Islet precursor cell (in vitro differentiated cells): ENCODE measurements around the gene CEACAM20.
"Not testable (repeated sequence)": the region's sequence is repeated elsewhere in the genome, so short reads cannot be mapped to it uniquely, and the experiment has no call there.

Source experiments
- DNase-seq: peaks from one replicate; pipeline ENCODE4 v3.0.0-alpha.2; 2018

Gene CEACAM20

DNA sequence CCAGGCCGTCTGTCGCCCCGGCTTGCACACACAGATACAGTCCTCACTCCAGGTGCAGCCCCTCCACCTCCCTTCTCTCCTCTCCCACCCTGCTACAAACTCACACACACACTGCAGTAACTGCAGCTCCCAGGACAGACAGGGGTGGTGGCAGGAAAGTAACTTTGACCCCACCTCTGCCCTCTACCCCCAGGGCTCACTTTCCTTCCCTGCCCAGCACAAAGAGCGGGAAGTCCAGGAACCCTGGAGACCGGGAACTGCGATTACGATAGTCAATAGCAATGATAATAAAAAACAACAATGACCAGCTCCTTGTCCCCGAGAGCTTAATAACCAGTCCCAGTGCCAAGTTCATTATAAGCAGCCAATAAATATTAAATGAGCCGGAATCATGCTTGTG, at the start of gene CEACAM20:
Gene CEACAM20, minus strand, starts transcription at position 140 of the 400 bp plus-strand sequence. CDS start 166 bp downstream, outside the sequence.
- DNase-seq: no peak

DNA sequence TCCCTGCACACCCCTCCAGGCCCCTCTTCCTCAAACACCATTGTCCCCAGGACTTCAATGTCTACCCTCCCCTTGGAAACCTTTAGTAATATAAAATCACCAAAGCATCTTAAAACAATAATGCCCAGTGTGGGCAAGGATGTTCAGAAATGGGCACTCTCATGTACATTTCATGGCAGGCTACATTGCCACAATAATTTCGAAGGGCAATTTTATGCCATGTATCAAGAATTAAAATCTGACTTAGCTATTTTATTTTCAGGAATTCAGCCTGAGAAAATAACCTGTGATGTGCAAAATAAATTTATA, 48.0 kb upstream of the CEACAM20 start:
- DNase-seq: peak; percentile 3

DNA sequence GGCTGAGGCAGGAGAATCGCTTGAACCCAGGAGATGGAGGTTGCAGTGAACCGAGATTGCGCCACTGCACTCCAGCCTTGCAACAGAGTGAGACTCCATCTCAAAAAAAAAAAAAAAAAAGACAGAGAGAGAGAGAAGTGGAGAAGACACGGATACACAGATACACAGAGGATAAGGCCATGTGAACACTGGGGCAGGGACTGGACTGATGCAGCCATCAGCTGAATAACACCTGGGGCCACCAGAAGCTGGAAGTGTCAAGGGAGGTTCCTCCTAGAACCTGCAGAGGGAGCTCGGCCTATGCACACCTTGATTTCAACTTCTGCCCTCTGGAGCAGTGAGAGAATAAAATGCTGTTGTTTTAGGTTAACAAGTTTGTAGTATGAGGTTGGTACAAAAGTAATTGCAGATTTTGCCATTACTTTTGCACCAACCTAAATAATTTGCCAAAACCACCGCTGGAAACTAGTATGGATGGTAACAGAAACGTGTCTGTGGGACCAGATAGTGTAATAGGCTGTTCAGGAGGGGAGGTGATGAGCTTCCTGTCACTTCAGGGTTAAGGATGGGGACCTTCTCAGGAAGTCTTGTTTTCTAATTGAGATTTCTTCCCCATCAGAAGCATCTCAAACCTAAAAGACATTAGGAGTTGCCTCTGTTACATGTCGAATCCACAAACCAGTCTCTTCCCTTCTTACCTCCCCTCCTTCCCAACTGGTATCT, 47.5 kb upstream of the CEACAM20 start:
- peak; percentile 66 for DNase-seq

DNA sequence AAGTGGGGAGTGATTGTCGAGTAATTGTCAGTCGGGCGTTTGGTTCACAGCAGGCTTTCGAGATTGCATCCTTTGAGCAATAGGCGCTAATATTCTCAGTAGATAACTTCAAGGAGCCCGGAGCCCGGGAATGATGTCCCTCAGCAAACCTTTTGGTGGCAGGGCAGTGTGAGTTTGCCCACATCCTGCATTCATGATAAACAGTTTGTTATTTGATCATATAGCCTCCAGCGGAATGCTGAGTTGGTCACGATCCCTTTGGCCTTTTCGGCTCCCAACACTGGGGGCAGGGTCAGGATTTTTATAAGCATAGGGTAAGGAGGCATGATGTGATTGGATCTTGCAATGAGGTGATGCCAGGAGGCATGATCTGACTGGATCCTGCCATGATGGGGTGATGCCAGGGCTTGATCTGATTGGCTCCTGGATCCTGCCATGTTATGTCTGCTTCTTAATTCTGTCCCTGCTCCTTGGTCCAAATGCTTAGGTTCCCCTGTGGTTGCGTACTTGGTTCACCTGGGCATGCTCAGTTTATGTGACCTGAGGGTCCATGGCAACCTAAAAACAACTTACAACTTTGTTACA, 45.7 kb upstream of the CEACAM20 start:
- peak; percentile 37 for DNase-seq

DNA sequence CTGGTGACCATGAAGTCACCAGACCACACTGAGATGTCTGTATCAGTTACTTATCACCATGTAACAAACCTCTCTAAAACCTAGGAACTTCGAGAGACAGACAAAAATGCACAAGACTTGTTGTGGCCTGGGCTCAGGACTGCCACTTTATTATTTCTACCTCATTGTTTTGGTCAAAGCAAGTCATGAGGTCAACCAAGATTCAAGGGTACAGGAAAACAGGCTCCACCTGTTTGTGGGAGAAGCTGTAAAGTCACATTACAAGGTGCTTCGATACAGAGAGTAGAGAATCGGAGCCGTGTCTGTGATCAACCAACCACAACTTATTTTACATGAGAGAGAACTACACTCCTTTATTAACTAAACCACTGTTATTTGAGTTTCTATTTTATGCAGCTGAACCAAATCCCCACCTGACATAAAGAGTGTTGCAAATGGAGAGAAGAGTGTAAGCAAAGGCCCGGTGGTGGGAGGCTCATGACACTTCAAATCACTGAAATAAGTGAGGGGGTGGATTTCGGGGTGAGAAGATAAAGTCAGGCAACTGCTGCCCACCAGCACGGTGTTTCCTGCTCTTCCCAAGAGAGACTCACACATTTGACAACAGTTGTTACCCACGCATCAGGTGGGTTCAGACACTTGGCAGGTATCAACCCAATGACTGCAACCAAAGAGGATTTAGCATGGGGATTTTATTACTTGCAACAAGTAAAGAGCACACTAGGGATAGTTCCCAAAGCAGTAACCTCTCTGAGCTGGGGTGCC, 44.9 kb upstream of the CEACAM20 start:
- DNase-seq: peak; percentile 32

DNA sequence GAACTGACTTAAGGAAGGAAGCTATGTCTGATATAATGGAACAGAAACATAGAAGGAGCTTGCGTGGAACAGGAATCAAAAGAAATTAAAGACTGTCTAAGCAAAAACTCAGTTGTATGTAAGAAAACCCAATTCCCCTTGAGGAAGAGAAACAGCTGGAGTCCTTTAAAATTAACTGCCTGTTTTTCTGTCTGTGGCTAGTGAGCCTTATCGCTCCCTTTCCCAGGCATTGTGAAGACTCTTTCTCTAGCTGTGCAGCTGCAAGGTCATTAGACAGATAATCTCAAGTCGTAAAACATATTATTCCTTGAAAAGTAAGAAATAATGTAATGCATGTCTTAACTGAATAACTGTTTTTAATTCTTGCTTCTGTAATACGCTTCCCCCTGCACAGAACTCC, 44.2 kb upstream of the CEACAM20 start:
- peak; percentile 7 for DNase-seq

DNA sequence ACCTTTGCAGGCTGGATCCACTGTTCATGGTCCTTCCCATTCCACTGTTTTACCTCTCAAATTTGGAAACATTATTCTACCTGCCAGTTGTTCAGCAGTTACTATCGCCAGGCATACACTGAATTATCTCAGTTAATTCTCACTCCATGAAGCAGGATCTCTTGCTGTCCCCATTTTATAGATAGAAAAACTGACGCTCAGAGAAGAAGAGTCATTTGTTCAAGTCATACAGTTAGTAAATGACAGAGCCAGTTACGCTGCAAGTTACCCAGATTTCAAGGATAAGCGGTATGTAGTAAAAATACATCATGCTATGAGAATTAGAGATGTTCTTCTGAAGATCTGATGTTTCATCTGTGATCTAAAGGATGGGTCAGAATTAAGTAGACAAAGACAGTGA, 43.7 kb upstream of the CEACAM20 start:
- no peak for DNase-seq

DNA sequence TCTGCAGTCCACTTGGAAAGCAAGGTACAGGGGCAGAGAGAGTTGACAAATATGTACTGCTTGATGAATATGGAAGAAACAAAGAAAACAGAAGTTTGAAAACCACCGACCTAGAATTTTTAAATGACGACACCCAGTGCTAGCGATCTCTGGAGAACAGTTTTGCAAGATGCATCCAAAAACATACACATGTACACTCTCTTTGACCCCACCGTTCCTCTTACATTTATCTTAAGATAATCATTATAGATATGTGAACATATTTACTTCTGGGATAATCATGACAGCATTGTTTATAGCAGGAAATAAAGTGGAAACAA, 43.1 kb upstream of the CEACAM20 start:
- peak; percentile 40 for DNase-seq

DNA sequence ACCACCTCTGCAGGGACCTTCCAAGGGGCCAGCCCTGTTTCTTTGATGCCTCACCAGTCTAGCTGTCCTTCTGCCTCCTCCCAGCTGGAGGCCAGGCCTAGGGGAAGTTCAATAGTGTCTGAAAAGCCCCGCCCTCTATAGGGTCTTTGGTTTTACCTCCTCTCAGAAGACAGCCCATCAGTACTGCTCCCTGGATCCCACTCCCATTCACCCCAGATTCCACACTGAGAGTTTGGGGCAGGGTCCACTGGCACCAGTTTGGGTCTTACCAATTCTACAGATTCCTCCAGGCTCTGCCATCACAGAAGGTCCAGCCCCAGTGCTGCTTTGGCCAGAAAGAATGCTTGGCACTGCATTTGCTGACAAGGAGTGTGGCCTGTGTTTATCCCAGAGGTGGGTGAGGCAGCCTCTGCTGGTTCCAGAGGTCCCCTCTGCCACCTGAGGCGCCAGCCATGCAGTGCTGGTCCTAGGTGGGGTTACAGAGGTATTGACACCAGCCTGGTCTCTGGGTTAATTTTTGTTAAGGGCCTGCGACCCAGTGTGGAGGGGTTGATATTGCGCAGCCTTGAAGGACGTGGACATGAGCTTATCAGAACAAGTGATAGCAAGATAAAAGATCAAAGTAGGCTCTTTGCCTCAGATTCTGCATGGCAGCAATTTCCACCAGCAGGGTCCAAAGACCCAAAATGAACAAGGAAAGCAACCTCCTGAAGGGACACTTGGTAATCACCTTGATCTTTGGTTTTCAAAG, 42.5 kb upstream of the CEACAM20 start:
- peak; percentile 47 for DNase-seq

DNA sequence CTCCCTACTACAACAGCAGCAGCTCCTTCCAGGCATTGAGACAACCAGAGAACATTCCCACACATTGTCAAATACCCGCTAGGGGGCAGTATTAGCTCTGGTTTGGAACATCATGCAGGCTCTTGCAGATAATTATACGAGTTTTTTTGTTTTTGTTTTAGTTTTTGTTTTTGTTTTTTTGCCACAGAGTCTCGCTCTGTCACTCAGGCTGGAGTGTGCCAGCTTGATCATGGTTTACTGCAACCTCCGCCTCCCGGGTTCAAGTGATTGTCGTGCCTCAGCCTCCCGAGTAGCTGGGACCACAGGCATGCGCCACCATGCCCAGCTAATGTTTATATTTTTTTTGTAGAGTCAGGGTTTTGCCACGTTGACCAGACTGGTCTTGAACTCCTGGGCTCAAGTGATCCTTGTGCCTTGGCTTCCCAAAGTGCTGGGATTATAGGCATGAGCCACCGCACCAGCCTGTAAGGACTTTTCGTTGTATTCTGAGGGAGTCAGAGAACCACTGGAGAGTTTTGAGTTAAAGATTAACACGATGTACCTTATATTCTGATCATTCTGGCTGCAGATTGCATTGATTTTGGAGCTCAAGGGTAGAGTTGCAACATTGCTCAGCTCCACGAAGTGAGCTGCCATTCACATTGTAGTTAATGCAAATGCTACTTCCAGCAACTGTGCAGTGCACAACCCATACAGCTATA, 41.7 kb upstream of the CEACAM20 start:
- DNase-seq: peak; percentile 82

DNA sequence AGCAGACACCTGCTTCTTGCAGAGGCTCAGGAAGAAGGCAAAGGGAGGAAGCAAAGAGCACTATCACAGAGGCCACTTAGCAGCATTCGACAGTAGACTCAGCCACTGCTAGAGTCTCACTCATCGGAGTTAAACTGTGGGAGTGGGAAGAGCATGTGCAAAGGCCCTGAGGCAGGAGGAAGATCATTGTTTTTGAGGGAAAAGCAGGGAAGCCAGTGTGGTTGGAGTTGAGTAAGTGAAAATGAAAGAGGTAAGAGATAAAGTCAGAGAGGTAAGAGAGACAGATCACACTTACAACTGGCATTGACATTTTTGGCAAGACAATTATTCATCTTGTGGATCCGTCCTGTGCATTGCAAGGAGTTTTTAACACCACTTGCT, 41.1 kb upstream of the CEACAM20 start:
- no peak for DNase-seq

DNA sequence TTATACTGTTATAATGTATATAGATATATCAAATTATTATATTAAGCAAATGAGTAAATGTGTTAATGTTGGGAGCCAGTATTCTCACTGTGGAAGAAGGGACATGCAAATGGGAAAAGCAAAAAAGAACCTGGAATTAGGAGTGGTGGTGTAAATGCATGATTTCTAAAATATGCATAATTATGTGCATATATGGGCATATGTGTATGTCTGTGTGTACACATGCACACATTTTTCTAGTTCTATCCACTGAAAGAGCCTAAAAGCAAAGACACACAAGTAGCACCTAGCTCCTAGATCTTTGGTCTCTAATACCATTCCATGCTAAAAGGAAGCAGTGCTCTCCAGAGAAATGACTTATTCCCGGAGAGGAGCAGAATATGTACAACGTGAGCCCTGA, 38.3 kb upstream of the CEACAM20 start:
- DNase-seq: no peak

DNA sequence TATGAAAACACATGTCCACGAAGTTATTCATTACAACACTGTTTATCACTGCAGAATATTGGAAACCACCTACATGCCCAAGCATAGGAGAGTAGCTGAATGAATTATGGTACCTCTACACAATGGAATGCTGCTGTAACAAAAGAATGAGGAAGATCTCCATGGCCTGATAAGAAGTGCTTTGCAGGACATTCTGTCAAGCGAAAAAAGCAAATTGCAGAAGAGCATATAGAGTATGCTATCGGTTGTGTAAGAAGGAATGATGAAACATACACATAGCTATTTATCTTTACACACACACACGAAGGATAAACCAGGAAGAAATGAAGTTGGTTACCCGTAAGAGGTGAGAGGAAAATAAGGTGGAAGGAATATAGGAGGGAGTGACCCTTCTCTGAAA, 37.5 kb upstream of the CEACAM20 start:
- DNase-seq: no peak

DNA sequence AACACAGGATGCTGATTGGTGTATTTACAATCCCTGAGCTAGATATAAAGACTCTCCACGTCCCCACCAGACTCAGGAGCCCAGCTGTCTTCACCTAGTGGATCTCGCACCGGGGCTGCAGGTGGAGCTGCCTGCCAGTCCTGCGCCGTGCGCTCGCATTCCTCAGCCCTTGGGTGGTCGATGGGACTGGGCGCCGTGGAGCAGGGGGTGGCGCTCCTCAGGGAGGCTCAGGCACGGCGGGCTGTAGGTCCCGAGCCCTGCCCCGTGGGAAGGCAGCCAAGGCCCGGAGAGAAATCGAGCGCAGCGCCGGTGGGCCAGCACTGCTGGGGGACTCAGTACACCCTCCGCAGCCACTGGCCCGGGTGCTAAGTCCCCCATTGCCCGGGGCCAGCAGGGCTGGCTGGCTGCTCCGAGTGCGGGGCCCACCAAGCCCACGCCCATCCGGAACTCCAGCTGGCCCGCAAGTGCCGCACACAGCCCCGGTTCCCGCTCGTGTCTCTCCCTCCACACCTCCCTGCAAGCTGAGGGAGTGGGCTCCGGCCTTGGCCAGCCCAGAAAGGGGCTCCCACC, 33.7 kb upstream of the CEACAM20 start:
- DNase-seq: peak; percentile 22

DNA sequence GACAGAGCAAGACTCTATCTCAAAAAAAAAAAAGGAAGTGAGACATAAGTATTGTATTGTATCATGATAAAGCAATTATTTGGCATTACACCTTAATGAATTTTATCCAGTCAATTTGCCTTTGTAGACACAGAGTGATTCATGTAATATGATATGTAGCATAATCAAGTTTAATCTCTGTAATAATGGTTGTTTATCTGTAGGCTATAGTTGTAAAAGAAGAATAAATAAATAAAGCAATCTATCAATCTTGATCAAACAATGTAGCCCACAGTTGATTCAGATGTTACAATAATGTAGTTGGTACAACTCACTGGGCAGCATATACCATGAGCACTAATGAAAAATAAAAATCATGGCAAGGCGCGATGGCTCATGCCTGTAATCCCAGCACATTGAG, 28.5 kb upstream of the CEACAM20 start:
- DNase-seq: no peak

DNA sequence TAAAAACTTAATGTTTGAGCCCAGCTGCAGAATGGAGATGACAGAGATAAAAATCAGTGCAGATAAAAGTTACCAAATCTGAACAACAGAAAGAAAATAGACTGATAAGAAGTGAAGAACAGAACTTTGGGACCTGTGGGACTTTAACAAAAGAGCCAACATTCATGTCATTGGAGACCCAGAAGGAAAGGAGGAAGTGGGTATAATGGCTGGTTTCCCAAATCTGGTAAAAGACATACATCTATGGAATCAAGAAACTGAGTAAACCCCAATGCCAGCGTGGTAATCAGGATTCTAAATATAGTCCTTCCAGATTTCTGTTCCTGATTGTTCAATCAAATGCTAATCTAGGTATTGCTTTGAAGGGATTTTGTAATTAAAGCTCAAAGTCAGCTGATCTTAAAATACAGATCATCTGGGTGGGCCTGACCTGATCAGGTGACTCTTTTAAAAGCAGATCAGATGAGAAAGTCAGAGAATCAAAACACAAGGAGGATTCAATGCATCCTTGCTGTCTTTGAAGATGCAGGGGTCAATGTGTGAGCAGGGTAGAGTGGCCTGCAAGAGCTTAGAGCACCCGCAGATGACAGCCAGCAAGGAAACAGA, 25.3 kb upstream of the CEACAM20 start:
- no peak for DNase-seq

DNA sequence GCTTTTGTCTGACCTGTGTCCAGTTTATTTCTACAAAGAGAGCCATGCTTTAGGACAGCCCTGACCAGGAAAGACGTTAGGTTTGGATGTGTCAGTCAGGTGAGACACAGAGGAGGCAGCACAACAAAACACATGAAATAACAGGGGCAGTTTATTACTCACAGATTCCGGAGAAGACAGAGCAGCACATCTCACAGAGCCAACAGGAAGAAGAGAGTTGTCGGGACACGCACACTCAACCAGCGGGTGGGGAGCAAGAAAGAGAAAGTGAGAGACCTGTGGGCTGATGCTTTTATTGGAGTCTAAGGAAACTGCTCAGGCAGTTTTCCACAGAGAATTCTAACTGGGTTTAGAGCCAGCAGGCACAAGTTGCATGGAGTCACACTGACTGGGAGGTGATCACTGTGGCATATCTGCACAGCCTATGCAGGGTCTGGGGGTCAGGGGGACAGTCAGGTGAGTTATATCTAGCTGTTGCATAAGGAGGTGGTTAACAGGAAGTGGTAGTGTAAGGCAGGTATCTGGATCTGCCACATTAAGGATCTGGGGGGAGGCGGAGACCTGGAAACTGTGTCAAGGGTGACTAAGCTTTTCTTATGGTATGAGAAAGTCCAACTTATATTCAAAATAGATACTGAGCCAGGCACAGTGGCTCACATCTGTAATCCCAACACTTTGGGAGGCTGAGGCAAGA, 24.1 kb upstream of the CEACAM20 start:
- DNase-seq: no peak

DNA sequence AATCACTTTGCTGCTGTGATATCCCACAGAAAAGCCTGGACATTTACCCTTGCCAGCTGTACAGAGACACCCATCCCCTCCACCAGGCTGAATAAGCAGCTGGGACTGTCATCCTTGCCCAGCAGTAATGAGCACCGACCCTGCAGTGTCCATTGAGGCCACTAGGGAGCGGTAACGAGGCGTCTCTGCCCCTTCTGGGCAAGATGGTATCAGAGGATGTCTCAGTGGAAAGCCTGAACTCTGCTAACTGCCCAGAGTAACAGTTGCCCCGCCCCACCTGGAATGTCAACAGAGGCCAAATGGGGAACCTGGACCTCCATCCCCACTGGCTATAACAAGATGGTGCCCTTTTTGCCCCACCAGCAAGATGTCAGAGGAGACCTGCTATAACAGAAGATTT, 22.8 kb upstream of the CEACAM20 start:
- DNase-seq: peak; percentile 89

DNA sequence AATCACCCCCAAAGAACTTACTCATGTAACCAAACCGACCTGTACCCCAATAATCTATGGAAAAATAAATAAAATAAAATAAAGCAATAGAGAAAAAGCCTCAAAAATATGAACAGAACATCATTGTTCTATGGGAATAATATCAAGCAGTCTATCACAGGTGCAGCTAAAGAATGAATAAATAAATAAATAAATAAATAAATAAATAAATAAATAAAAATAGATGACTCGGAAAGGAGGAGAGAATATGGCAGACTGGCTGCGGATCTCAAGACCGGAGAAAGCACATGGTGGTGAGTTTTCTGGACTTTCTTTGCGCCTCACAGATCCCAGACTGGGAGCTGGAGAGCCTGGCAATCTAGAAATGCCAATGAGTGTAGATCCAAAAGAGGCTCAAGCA, 22.4 kb upstream of the CEACAM20 start:
- no peak for DNase-seq

DNA sequence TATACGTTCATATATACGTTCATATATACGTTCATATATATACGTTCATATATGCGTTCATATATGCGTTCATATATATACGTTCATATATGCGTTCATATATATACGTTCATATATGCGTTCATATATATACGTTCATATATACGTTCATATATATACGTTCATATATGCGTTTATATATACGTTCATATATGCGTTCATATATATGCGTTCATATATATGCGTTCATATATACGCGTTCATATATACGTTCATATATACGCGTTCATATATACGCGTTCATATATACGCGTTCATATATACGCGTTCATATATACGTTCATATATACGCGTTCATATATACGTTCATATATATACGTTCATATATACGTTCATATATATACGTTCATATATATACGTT, 21.5 kb upstream of the CEACAM20 start:
- not testable (repeated sequence) for DNase-seq

DNA sequence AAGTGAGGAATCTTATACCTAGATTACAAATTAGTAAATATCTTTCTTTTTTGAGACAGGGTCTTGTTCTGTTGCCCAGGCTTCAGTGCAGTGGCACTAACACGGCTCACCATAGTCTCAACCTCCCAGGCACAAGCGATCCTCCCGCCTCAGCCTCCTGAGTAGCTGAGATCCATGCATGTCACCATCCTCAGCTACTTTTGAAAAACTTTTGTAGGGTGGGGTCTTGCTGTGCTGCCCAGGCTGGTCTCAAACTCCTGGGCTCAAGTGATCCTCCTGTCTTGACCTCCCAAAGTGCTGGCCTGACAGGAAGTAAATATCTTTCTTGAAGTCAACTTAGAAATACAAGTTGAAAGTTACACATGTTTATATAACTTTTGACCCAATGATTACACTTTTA, 20.0 kb upstream of the CEACAM20 start:
- DNase-seq: no peak

DNA sequence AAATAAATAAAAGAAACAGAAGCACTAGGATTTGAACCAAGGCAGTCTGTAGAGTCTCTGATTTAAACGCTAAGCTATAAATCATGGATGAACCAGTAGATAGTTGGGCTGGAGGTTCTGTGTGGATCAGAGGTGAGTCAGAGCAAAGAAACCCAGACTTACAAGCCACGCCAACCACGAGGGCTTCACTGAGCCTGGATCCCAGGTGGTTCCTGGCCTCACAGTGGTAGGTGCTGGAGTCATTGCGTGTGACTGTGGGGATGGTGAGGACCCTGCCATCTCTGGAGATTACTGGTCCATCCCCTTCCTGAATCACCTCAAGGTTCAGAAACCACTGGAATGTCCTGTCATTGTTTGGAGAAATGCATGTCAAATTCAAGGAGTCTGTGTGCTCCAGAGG, 19.3 kb upstream of the CEACAM20 start:
- no peak for DNase-seq
